HG02981 (cell line): ENCODE measurements around the gene POLA2.
"Not testable (repeated sequence)": the region's sequence is repeated elsewhere in the genome, so short reads cannot be mapped to it uniquely, and the experiment has no call there.

Experiments used
- ATAC-seq: cut with Tn5 transposase; IDR thresholded peaks from one replicate; pipeline ENCODE4 v1.9.1; 2021; ENCODE audit warnings: mild to moderate bottlenecking, moderate library complexity; ENCODE audit not compliant: unreplicated experiment

The POLA2 gene

DNA sequence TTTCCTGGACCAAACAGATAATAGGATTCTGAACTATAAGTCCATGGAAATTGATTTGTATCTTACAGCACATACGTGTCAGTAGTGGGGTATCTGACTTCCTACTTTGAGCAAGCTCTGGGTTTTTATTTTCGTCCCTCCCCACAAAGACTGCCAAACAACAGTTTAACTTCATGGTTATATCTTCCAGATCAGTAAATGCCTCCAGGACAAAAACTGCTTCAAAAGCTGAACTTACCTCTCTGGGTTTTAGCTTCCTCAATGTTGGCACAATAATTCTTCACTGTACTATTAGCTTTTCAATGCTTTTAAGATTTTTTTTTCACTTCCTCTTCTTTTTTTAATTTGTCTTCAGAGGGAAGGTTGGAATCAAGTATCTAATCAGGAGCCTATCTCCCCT lies 67.7 kb downstream of the POLA2 start:
- no peak for ATAC-seq

DNA sequence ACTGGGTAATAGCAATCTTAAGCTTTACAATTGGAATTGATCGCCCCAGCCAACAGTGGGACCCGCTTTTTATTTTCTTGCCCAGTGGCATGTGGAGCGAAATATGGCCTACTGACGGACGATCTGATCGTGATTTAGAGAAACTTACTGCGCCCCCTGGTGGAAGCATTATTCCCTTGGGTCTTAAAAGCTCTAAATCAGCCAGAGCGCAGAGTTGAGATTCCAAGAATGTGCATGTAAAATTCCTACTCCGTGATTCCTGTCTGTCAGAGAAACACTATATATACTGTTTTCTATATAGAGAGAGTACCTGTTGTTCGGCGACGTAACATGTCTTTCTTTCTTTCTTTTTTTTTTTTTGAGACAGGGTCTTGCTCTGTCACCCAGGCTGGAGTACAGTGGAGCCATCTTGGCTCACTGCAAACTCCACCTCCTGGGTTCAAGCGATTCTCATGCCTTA lies 68.2 kb downstream of the POLA2 start:
- ATAC-seq = no peak

GRCh38 chr11:65330544-65330943 lies 68.8 kb downstream of the POLA2 start:
- no peak for ATAC-seq

- ATAC-seq = not testable (repeated sequence)
Observed at GRCh38 chr11:65332591-65332990, 70.8 kb downstream of the POLA2 start.

DNA sequence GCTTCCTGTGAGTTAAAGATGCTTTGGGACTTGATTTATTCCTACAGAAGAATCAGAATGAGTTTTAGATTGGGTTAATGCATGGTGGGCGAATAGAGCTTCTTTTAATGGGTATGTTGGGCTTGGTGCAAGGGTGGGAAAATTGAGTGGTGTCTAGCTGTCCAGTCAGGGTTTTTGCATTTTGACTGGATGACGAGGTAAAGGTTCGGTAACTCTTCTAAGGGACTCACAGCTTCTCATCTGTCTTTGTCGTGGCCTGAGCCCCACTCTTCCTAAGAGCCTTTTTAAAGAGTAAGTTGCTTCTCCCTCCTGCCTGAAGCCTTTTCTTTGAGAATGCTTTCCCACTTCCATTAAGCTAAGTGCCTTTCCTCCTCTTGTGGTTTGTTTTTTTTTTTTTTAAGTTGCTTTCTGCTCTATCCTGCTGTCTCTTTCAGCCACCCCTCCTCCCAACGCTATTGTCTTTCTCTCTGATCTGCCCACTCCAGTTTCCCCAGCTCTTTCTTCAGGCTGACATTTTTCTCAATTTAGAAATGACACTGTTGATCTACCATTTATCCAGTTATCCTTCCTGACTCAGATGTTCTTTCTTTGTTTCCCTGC lies 73.0 kb downstream of the POLA2 start:
- ATAC-seq = no peak

DNA sequence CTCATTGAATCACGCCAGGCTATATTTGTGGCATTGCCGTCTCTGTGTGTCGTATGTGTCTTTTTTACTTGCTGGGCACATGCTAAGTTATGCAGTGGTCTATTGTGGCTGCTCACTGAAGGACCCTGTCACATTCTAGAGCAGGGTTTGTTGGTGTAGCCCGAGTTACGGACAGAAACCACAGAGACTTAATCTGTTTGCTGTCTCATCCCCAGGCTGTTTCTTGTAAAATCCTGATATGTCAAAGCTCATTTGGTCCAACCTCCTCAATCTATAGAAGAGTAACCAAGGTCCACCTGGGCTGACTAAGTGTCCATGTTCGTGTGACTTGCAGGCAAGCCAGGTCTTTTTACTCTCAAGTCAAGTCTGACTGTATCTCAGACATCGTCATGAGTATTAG lies 76.9 kb downstream of the POLA2 start:
- ATAC-seq = no peak

- ATAC-seq = no peak
Observed at GRCh38 chr11:65340226-65340625, 78.5 kb downstream of the POLA2 start.

DNA sequence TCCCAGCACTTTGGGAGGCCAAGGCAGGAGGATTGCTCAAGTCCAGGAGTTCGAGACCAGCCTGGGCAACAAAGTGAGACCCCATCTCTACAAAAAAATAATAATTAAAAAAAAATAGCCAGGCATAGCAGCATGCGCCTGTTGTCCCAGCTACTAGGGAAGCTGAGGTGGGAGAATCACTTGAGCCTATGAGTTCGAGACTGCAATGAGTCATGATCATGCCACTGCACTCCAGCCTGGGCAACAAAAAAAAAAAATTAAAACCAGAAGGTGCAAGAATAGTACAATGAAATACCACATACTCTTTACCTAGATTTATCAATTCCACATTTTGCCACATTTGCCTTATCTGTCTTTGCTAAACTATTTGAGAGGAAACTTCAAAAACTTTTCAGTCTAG lies 80.1 kb downstream of the POLA2 start:
- ATAC-seq = no peak
